ENCODE results near the gene CES4A. TPM values are rescaled to one million over a fixed set of nuclear protein-coding genes. Genes with fewer than 3 reads are reported as not detected.

The CES4A gene
- polyA plus RNA-seq, 1 experiment = 2.8 TPM

DNA sequence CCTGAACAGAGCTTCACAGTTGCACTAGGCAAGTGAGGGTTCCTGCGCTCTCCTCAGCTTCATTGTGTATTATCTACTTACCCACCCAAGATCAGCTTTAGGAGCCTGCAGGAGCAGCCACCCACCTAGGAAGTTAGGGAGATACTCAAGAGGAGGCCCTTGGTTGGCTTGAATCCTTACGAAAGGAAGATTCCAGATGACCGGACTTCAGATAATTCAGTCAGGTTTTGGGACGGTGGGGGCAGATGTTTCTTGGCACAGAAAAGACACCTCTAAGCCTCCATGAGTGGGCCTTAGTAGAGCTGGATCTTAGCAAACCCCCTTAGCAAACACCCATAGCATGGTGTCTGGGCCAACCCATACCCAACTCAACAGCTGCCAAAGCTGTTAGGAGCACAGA lies 38.2 kb downstream of the CES4A start:
- H3K27me3 ChIP-seq (ENCODE audit: control insufficient read depth, insufficient read depth, low read length) = no peaks in the 10 kb centered on the region
- no peak overlapping the region for H3K27ac ChIP-seq (ENCODE audit: low read depth, low read length)
- no peak for DNase-seq (ENCODE audit: low read depth, low spot score)
- no peak overlapping the region for H3K4me3 ChIP-seq (ENCODE audit: low read depth, low read length)
- no peaks in the 10 kb centered on the region for H3K9me3 ChIP-seq (ENCODE audit: control insufficient read depth, insufficient read depth, low read length)
- CTCF ChIA-PET = interaction anchor here (1.0 to 2.5 kb wide), 3 partner anchors 9 to 125 kb away, joined by 3 to 13 read pairs (median 4); partner anchors contain the start of gene B3GNT9
- POLR2A ChIA-PET = interaction anchor here (1.3 kb wide), 1 partner anchor 12 kb away, joined by 3 read pairs; no protein-coding TSS in a partner anchor
- no peak for TF ChIP-seq CTCF (IDR thresholded peaks at IDR 0.05; ENCODE audit: low read depth, low read length)

DNA sequence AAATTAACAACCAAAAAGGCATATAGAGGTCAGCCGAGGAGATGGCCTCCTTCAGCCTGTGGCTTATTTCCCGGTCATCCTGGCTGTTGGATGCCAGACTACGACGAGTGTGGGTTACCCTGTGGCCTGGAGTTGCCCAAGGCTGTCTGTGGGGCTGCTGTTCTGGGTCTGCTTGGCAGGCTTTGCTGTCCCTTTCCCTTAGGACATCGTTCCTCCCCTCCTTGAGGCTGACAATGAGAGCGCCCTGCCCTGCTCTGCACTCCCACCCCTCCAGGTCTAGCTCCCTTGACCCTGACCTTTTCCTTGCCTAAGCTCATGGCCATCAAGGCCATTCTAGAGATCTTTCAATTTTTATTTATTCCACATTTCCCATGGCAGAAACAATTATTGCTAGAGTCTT lies 38.7 kb downstream of the CES4A start:
- no peak for TF ChIP-seq CTCF (IDR thresholded peaks at IDR 0.05; ENCODE audit: low read depth, low read length)
- no peak overlapping the region for H3K27ac ChIP-seq (ENCODE audit: low read depth, low read length)
- ChIA-PET CTCF (interaction anchor here (1.0 to 2.5 kb wide), 2 partner anchors 9 to 124 kb away, joined by 3 to 13 read pairs; partner anchors contain the start of gene B3GNT9), POLR2A (interaction anchor here (0.6 to 1.3 kb wide), 2 partner anchors 13 to 250 kb away, joined by 3 read pairs; no protein-coding TSS in a partner anchor)
- no peak for DNase-seq (ENCODE audit: low read depth, low spot score)
- no peaks in the 10 kb centered on the region for H3K9me3 ChIP-seq (ENCODE audit: control insufficient read depth, insufficient read depth, low read length)
- H3K27me3 ChIP-seq (ENCODE audit: control insufficient read depth, insufficient read depth, low read length) = no peaks in the 10 kb centered on the region
- H3K4me3 ChIP-seq (ENCODE audit: low read depth, low read length) = no peak overlapping the region

GRCh38 chr16:67028167-67028695 lies 39.8 kb downstream of the CES4A start:
- H3K4me3 ChIP-seq (ENCODE audit: low read depth, low read length) = peak overlapping the region; percentile 61
- ChIA-PET POLR2A (interaction anchor here (0.9 to 1.3 kb wide), 6 partner anchors 9 to 144 kb away, joined by 3 to 8 read pairs (median 4); no protein-coding TSS in a partner anchor), CTCF (interaction anchor here (0.6 to 2.5 kb wide), 2 partner anchors 11 to 73 kb away, joined by 3 to 13 read pairs; no protein-coding TSS in a partner anchor)
- H3K9me3 ChIP-seq (ENCODE audit: control insufficient read depth, insufficient read depth, low read length) = no peaks in the 10 kb centered on the region
- TF ChIP-seq CTCF (IDR thresholded peaks at IDR 0.05; ENCODE audit: low read depth, low read length) = no peak
- no peaks in the 10 kb centered on the region for H3K27me3 ChIP-seq (ENCODE audit: control insufficient read depth, insufficient read depth, low read length)
- H3K27ac ChIP-seq (ENCODE audit: low read depth, low read length) = peak overlapping the region; percentile 85
- DNase-seq (ENCODE audit: low read depth, low spot score) = no peak

DNA sequence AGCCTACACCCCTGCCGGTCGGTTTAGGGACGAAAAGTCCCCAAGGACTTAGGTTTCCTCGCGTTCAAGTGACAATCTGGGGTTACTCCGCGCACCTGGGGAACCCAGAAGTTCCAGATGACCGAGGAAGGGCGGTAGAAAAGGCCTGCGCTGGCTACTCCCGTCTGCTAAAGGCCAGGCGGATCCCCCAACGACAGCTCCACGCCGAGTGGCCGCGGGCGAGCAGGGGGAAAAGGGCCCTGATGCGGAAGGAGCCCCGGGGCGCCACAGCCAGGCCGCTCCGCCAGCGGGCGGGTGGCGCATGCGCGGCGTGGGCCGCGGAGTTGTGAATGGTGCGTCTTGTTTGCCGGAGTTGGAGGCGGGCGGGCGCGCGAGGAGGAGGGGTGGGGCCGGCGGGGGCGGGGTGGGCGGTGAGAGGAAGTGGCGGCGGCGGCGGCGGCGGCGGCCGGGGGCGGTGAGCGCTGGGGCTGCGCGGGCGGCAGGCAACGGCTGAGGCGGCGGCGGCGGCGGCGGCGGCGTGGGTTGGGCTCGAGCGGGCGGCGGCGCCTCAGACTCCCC lies 40.4 kb downstream of the CES4A start, which contains the start of gene CBFB:
CBFB (plus strand) TSS at position 454 of the 558 bp plus-strand sequence. CDS start 259 bp downstream, outside the sequence.
- peak within 1 kb of the TSS; percentile 83 for H3K4me3 ChIP-seq (ENCODE audit: low read depth, low read length)
- CTCF ChIA-PET = interaction anchor here (0.6 to 2.5 kb wide), 2 partner anchors 11 to 73 kb away, joined by 3 to 13 read pairs; no protein-coding TSS in a partner anchor
- H3K27me3 ChIP-seq (ENCODE audit: control insufficient read depth, insufficient read depth, low read length) = no peaks in the 10 kb centered on the region
- TF ChIP-seq CTCF (IDR thresholded peaks at IDR 0.05; ENCODE audit: low read depth, low read length) = peak; percentile 11; the same call in 1 of the 2 replicates
- peak within 1 kb of the TSS; percentile 85 for H3K27ac ChIP-seq (ENCODE audit: low read depth, low read length)
- DNase-seq (ENCODE audit: low read depth, low spot score) = peak; percentile 57
- H3K9me3 ChIP-seq (ENCODE audit: control insufficient read depth, insufficient read depth, low read length) = no peaks in the 10 kb centered on the region
- POLR2A ChIA-PET = interaction anchor here (0.9 to 1.3 kb wide), 6 partner anchors 9 to 144 kb away, joined by 3 to 8 read pairs (median 4); no protein-coding TSS in a partner anchor

Data from AG04450 (cell line).